A549 (cell line): Measurements from ENCODE around the gene MOK. TPM values are rescaled to one million over a fixed set of nuclear protein-coding genes. Genes with fewer than 3 reads are reported as not detected.

ENCODE experiments used
- ATAC-seq, 2 experiments: fragments of 200-7000 bp in 1 of 2; fragments of >200 bp in 1 of 2; cut with Nextera tagmentation in 1 of 2; cut with Tn5 transposase in 1 of 2; 3 replicates each; pipeline versions ENCODE4 v1.8.0 to v1.9.1; 2018 to 2020; ENCODE audit warnings: mild to moderate bottlenecking in 1 of 2, moderate library complexity in 1 of 2
- CTCF ChIA-PET: fragments of 300-600 bp; sonication (Branson Sonifier 250); formaldehyde crosslinking; extraction: SDS; loops from one replicate; lab custom pipeline; 2021; ENCODE audit warnings: antibody characterized with exemption, inconsistent platforms; lab: Yijun Ruan, JAX
- POLR2A ChIA-PET: fragments of 350-600 bp; formaldehyde crosslinking; extraction: SDS; loops from one replicate; lab custom pipeline; 2021; ENCODE audit warnings: antibody characterized with exemption, inconsistent platforms; lab: Yijun Ruan, JAX
- DNase-seq, 2 experiments: peaks; one replicate each; pipeline versions ENCODE4 v3.0.0 to v3.0.0-alpha.2; 2011 to 2016; ENCODE audit warnings: low read depth in 1 of 2, low spot score in 1 of 2
- FAIRE-seq: peaks from 2 replicates; lab custom pipeline; 2011; peaks lifted over from hg19 to GRCh38; lab: Jason Lieb, UNC
- H3K27ac ChIP-seq, 2 experiments: fragments of >200 bp; sonication (Bioruptor Twin); formaldehyde crosslinking; 3 replicates each; pipeline ENCODE4 v1.5.1; 2016 to 2017
- H3K4me1 ChIP-seq: fragments of >200 bp; sonication (Bioruptor Twin); formaldehyde crosslinking; 3 replicates; pipeline ENCODE4 v1.6.1; 2016
- H3K4me2 ChIP-seq: fragments of >200 bp; sonication (Bioruptor Twin); formaldehyde crosslinking; 3 replicates; pipeline ENCODE4 v1.6.1; 2016
- H3K4me3 ChIP-seq: fragments of >200 bp; sonication (Bioruptor Twin); formaldehyde crosslinking; 3 replicates; pipeline ENCODE4 v1.5.1; 2016
- H3K9me3 ChIP-seq: fragments of >200 bp; sonication (Bioruptor Twin); formaldehyde crosslinking; 3 replicates; pipeline ENCODE4 v1.6.1; 2016
- ATOH8 ChIP-seq: fragments of 250-450 bp; sonication (Bioruptor Pico); IDR thresholded peaks from 2 replicates; pipeline ENCODE4 v1.5.0; 2020; ENCODE audit warnings: low read depth, mild to moderate bottlenecking, moderate library complexity
- BCL3 ChIP-seq: fragments of >200 bp; sonication (Bioruptor Twin); formaldehyde crosslinking; IDR thresholded peaks from 3 replicates; pipeline ENCODE4 v1.6.1; 2016
- CBX2 ChIP-seq: fragments of 200-600 bp; sonication (generic); IDR thresholded peaks from 2 replicates; pipeline ENCODE4 v1.6.1; 2016; ENCODE audit warnings: low read depth, mild to moderate bottlenecking, borderline replicate concordance
- CEBPB ChIP-seq, 2 experiments: fragments of >200 bp in 1 of 2; sonication (Bioruptor Twin) in 1 of 2; formaldehyde crosslinking in 1 of 2; IDR thresholded peaks; 2 replicates each; pipeline ENCODE4 v1.6.1; 2012 to 2016
- EHF ChIP-seq: fragments of 250-450 bp; sonication (Bioruptor Pico); IDR thresholded peaks from 2 replicates; pipeline ENCODE4 v1.5.0; 2020; ENCODE audit warnings: mild to moderate bottlenecking
- EHMT2 ChIP-seq: fragments of 200-600 bp; sonication (generic); IDR thresholded peaks from 2 replicates; pipeline ENCODE4 v1.6.1; 2016; ENCODE audit warnings: antibody characterized with exemption, low read depth, mild to moderate bottlenecking, moderate library complexity
- EP300 ChIP-seq, 2 experiments: fragments of >200 bp; sonication (Bioruptor Twin); formaldehyde crosslinking; IDR thresholded peaks; 2 replicates in 1 of 2; 3 replicates in 1 of 2; pipeline ENCODE4 v1.6.1; 2016 to 2017
- ESRRA ChIP-seq: fragments of 150-350 bp; IDR thresholded peaks from 2 replicates; pipeline ENCODE4 v1.6.1; 2014; ENCODE audit warnings: mild to moderate bottlenecking, low read length, borderline replicate concordance
- FOSL2 ChIP-seq, 2 experiments: fragments of 450-650 bp in 1 of 2; fragments of >200 bp in 1 of 2; sonication (Bioruptor Twin) in 1 of 2; formaldehyde crosslinking; IDR thresholded peaks; 2 replicates each; pipeline versions ENCODE4 v1.5.0 to v1.6.1; 2016 to 2020; ENCODE audit warnings: mild to moderate bottlenecking in 1 of 2, moderate library complexity in 1 of 2
- GATA3 ChIP-seq: IDR thresholded peaks from 2 replicates; pipeline ENCODE4 v1.6.1; 2012; ENCODE audit warnings: borderline replicate concordance
- HOXA7 ChIP-seq: fragments of 250-450 bp; sonication (Bioruptor Pico); IDR thresholded peaks from 2 replicates; pipeline ENCODE4 v1.5.0; 2020; ENCODE audit warnings: mild to moderate bottlenecking, moderate library complexity
- HOXB13 ChIP-seq: fragments of 250-450 bp; sonication (Bioruptor Pico); IDR thresholded peaks from 2 replicates; pipeline ENCODE4 v1.5.0; 2020; ENCODE audit warnings: low read depth, mild to moderate bottlenecking, moderate library complexity
- JUN ChIP-seq, 2 experiments: fragments of >200 bp; sonication (Bioruptor Twin); formaldehyde crosslinking; IDR thresholded peaks; 2 replicates in 1 of 2; 3 replicates in 1 of 2; pipeline ENCODE4 v1.6.1; 2016 to 2017
- JUNB ChIP-seq: fragments of >200 bp; sonication (Bioruptor Twin); formaldehyde crosslinking; IDR thresholded peaks from 2 replicates; pipeline ENCODE4 v1.6.1; 2016
- MAFK ChIP-seq: fragments of 450-650 bp; IDR thresholded peaks from 2 replicates; pipeline ENCODE4 v1.6.1; 2014; ENCODE audit not compliant: partially characterized antibody
- MAX ChIP-seq: IDR thresholded peaks from 2 replicates; pipeline ENCODE4 v1.6.1; 2012
- NFE2L2 ChIP-seq: fragments of 150-350 bp; conservative IDR thresholded peaks from 2 replicates; pipeline ENCODE4 v1.6.1; 2014; ENCODE audit warnings: low read length
- NPAS2 ChIP-seq: fragments of 250-450 bp; sonication (Bioruptor Pico); IDR thresholded peaks from 2 replicates; pipeline ENCODE4 v1.8.0; 2022; ENCODE audit warnings: mild to moderate bottlenecking, moderate library complexity, borderline replicate concordance
- PBX3 ChIP-seq: IDR thresholded peaks from 2 replicates; pipeline ENCODE4 v1.6.1; 2012
- RAD21 ChIP-seq, 2 experiments: fragments of >200 bp in 1 of 2; sonication (Bioruptor Twin) in 1 of 2; formaldehyde crosslinking in 1 of 2; IDR thresholded peaks in 1 of 2; conservative IDR thresholded peaks in 1 of 2; 2 replicates in 1 of 2; 3 replicates in 1 of 2; pipeline ENCODE4 v1.6.1; 2012 to 2018; ENCODE audit warnings: inconsistent platforms in 1 of 2
- TP53 ChIP-seq: fragments of 250-450 bp; sonication (Bioruptor Pico); IDR thresholded peaks from 2 replicates; pipeline ENCODE4 v1.5.0; 2021; ENCODE audit warnings: mild to moderate bottlenecking, moderate library complexity
- ZFP36 ChIP-seq: fragments of 450-650 bp; IDR thresholded peaks from 2 replicates; pipeline ENCODE4 v1.6.1; 2014; ENCODE audit warnings: borderline replicate concordance; ENCODE audit not compliant: partially characterized antibody
- ZNF302 ChIP-seq: fragments of 250-450 bp; sonication (Bioruptor Pico); IDR thresholded peaks from 2 replicates; pipeline ENCODE4 v1.9.0; 2021; ENCODE audit warnings: inconsistent platforms, mild to moderate bottlenecking, moderate library complexity
- WGBS: methylation state at CpG from one replicate; pipeline ENCODE4 v1.1.6; 2017; ENCODE audit errors: missing lambda C conversion rate; 5-methylcytosine and 5-hydroxymethylcytosine counted together
- polyA plus RNA-seq, 4 experiments: library from polyadenylated mRNA; depleted of rRNA in 3 of 4; stranded (reverse); fragments of >200 nt; fragmentation: RNase III in 1 of 4; extraction: RNeasy Plus Mini Kit Qiagen cat#74134 plus additional on column Dnase treatment in 1 of 4; gene quantifications; 2 replicates in 3 of 4; 3 replicates in 1 of 4; pipeline ENCODE4 v1.2.3, GENCODE V29; 2011 to 2017

The MOK gene
- polyA plus RNA-seq, 2 of the 4 experiments (the other 2 are of a cell fraction): 12.6 to 18.5 TPM

GRCh38 chr14:102279688-102280348, 25.1 kb downstream of the MOK start:
- TF ChIP-seq NPAS2 (no peak), BCL3 (0 out of 3 replicates have a peak, but pooled peaks have one; percentile 58), EHMT2 (no peak), EP300 (IDR thresholded peaks at IDR 0.05) (peak; percentile 64 to 88; a peak in 4 of 5 replicates), CEBPB (IDR thresholded peaks at IDR 0.05) (peak; percentile 70 to 90), ESRRA (0 out of 2 replicates have a peak, but pooled peaks have one; percentile 23), ZFP36 (no peak), JUNB (peak; percentile 84), PBX3 (peak; percentile 42; the same call in 1 of the 2 replicates), MAFK (peak; percentile 73), JUN (IDR thresholded peaks at IDR 0.05) (peak in 1 of 2 experiments; percentile 78; a peak in 4 of 5 replicates), FOSL2 (IDR thresholded peaks at IDR 0.05) (peak; percentile 61; the same call in 1 of the 2 replicates), FOSL2 (CRISPR knock-in tag; IDR thresholded peaks at IDR 0.05) (peak; percentile 89), RAD21 (conservative IDR thresholded peaks at IDR 0.05 in 1 of 2, IDR thresholded peaks at IDR 0.05 in 1 of 2) (0 out of 5 replicates have a peak, but pooled peaks of 1 of the 2 experiments have one; percentile 6), GATA3 (peak; percentile 85), CBX2 (no peak), MAX (peak; percentile 86)
- Histone ChIP-seq H3K4me1 (peaks cover 58% of the 10 kb centered on the region), H3K4me3 (0 out of 3 replicates have a peak overlapping the region, but pooled peaks have one; percentile 3), H3K27ac (peak overlapping the region; percentile 87 to 92), H3K4me2 (peak overlapping the region; percentile 73), H3K9me3 (peaks cover 14% of the 10 kb centered on the region; the same call in 1 of the 3 replicates)
- ChIA-PET POLR2A (interaction anchor here (1.3 kb wide), 1 partner anchor 25 kb away, joined by 4 read pairs; the partner anchor contains the start of gene MOK), CTCF (interaction anchor here (0.9 to 1.3 kb wide), 2 partner anchors 34 to 53 kb away, joined by 3 read pairs; no protein-coding TSS in a partner anchor)
- DNase-seq: peak; percentile 87 to 92
- ATAC-seq: peak; percentile 93 to 95
- WGBS: under 1% methylated on average over 8 of the region's 8 CpGs
- peak; percentile 98 for FAIRE-seq

GRCh38 chr14:102279282-102279681, 25.7 kb downstream of the MOK start:
- H3K4me2 ChIP-seq: peak overlapping the region; percentile 73
- peak in 1 of 2 experiments; percentile 35; a peak in 3 of 6 replicates for ATAC-seq
- WGBS: 41% methylated on average over 3 of the region's 3 CpGs
- peaks cover 58% of the 10 kb centered on the region for H3K4me1 ChIP-seq
- no peak overlapping the region; the same call in 2 of the 3 replicates for H3K4me3 ChIP-seq
- TF ChIP-seq EHF: peak; percentile 59; the same call in 1 of the 2 replicates
- peak; percentile 66; the same call in 1 of the 2 replicates for TF ChIP-seq ATOH8
- 0 out of 2 replicates have a peak, but pooled peaks have one; percentile 23 for TF ChIP-seq TP53 (CRISPR knock-in tag)
- peak; percentile 22; the same call in 1 of the 2 replicates for TF ChIP-seq HOXA7 (CRISPR knock-in tag)
- TF ChIP-seq HOXB13 (CRISPR knock-in tag): peak; percentile 79
- no peak for TF ChIP-seq GATA3
- TF ChIP-seq NFE2L2: no peak
- no peak for TF ChIP-seq EHMT2
- TF ChIP-seq ZNF302 (CRISPR knock-in tag): peak; percentile 77; the same call in 1 of the 2 replicates
- CTCF ChIA-PET: interaction anchor here (0.6 to 1.5 kb wide), 5 partner anchors 23 to 53 kb away, joined by 3 to 7 read pairs (median 3); no protein-coding TSS in a partner anchor
- no peak for DNase-seq
- POLR2A ChIA-PET: no interaction called here
- FAIRE-seq: no peak
- peaks cover 14% of the 10 kb centered on the region; the same call in 1 of the 3 replicates for H3K9me3 ChIP-seq
- peak overlapping the region; percentile 87 to 92 for H3K27ac ChIP-seq
